Uterus (tissue), 2 donors: Measurements from ENCODE around the gene FBXW2.
A peak's percentile ranks its signal among the peaks of the same experiment; 100 is the strongest.

Experiments
- POLR2A ChIP-seq, 2 donors: fragments of 450-650 bp; IDR thresholded peaks; one replicate each; pipeline ENCODE4 v1.6.1; 2016; ENCODE audit warnings: antibody characterized with exemption in 2 of 2, mild to moderate bottlenecking in 1 of 2, moderate library complexity in 1 of 2
- TF ChIP-seq, protein P1 (sequence below), 4 experiments: fragments of 200-600 bp in 2 of 4; fragments of 450-650 bp in 2 of 4; sonication (generic) in 2 of 4; IDR thresholded peaks; one replicate each; pipeline ENCODE4 v1.5.1; 2016 to 2019; ENCODE audit warnings: antibody characterized with exemption in 4 of 4, mild to moderate bottlenecking in 2 of 4, moderate library complexity in 1 of 4

DNA sequence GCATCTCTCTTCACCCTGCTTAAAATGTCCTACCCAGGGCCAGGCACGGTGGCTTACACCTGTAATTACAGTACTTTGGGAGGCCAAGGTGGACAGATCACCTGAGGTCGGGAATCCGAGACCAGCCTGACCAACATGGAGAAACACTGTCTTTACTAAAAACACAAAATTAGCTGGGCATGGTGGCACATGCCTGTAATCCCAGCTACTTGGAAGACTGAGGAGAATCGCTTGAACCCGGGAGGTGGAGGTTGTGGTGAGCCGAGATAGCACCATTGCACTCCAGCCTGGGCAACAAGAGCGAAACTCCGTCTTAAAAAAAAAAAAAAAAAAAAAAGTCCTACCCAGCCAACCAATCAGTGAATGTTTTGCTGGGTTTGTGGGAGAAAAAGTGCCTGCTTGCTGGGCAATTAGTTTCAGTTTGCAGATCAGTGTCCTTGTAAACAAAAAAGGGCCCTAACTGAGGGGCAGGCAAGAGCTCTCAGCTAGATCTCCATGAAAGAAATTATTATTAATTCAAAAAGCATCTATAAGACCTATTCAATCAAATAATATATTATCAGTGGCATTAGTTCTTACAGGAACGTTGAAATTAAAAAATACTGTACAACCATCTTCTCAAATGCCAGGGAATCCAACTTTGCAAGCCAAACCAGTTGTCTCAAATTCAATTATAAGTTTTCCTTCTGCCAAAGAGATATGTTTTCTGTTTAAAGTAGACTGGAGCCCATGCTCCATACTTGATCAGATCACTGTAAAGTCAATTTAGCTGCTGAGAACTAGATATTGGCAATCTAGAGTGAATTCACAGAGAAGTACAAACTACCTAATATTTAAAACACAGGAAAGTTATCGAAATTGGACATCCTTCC lies 82.9 kb downstream of the FBXW2 start:
- TF ChIP-seq, protein P1, sequence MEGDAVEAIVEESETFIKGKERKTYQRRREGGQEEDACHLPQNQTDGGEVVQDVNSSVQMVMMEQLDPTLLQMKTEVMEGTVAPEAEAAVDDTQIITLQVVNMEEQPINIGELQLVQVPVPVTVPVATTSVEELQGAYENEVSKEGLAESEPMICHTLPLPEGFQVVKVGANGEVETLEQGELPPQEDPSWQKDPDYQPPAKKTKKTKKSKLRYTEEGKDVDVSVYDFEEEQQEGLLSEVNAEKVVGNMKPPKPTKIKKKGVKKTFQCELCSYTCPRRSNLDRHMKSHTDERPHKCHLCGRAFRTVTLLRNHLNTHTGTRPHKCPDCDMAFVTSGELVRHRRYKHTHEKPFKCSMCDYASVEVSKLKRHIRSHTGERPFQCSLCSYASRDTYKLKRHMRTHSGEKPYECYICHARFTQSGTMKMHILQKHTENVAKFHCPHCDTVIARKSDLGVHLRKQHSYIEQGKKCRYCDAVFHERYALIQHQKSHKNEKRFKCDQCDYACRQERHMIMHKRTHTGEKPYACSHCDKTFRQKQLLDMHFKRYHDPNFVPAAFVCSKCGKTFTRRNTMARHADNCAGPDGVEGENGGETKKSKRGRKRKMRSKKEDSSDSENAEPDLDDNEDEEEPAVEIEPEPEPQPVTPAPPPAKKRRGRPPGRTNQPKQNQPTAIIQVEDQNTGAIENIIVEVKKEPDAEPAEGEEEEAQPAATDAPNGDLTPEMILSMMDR (IDR thresholded peaks at IDR 0.05): no peak
- TF ChIP-seq POLR2A (IDR thresholded peaks at IDR 0.05): peak in 1 of 2 donors; percentile 37
